GM21619 (cell line): Measurements from ENCODE around the gene RFTN1.

Experiments used
- ATAC-seq: cut with Tn5 transposase; IDR thresholded peaks from one replicate; pipeline ENCODE4 v1.9.1; 2021; ENCODE audit not compliant: unreplicated experiment

Gene RFTN1

GRCh38 chr3:16289144-16289889, 224.2 kb downstream of the RFTN1 start:
- no peak for ATAC-seq

DNA sequence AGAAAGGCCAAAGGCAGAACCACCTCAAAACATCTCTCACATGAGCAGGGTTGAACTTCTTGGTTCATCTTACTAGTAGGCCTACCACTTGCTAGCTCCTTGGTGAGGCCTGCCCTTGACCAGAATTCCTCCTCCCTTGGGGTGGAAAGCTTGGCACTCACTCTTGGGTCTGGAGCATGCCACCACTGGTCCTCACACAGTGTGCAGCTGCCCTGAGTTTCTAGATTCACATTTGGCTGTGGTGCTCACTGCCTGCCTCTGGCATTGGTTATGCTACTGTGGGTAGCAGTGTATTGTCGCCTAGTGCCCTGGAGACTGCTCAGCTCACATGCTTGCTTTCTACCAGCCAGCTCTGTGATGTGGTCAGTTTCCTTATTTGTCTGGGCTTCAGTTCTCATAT, 224.8 kb downstream of the RFTN1 start:
- no peak for ATAC-seq

GRCh38 chr3:16286751-16287543, 226.6 kb downstream of the RFTN1 start:
- ATAC-seq, result no peak

- ATAC-seq, result peak; percentile 60
These were observed 227.3 kb downstream of the RFTN1 start for GRCh38 chr3:16286161-16286560.

GRCh38 chr3:16284633-16285032, 228.9 kb downstream of the RFTN1 start:
- no peak for ATAC-seq

DNA sequence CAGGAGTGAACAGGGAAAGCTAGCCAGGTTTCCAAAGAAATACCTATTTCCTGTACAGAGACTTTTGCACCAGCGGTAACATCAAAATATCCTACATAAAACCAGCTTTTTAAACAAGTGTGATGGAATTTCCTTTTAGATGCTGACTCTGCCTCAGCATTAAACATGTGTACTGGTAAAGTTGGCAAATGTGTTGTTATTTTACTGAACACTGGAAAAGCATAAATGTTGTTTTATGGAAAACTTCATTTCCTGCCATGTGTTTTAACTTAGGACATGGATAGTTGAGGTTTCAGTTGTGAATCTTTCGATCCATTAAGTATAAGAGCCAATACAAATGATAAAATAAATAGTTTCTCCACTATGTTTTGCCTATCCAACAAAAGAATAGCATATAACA, 232.8 kb downstream of the RFTN1 start:
- ATAC-seq, result no peak

GRCh38 chr3:16279010-16279801, 234.3 kb downstream of the RFTN1 start:
- ATAC-seq, result no peak

DNA sequence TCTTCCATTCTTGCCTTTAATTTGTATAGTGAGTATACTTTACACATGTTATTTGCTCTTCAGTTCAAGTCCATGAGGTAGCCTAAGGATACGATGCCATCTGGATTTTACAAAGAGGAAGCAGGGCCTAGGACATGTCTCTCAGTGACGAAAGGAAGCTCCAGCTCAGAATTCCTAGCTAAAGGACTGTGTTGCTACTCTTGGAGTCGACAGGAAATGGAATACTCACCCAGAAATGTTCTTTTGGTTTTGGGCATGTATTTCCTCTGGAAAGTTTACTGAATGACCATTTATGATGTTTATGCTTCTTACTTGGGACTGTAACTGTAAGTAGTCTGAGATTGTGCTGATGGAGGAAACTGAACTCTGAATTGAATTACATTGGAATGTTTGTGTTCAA, 236.0 kb downstream of the RFTN1 start:
- no peak for ATAC-seq

- ATAC-seq, result no peak
These were observed 239.6 kb downstream of the RFTN1 start for GRCh38 chr3:16273867-16274266.

- ATAC-seq, result no peak
These were observed 240.9 kb downstream of the RFTN1 start for GRCh38 chr3:16272588-16272987.

DNA sequence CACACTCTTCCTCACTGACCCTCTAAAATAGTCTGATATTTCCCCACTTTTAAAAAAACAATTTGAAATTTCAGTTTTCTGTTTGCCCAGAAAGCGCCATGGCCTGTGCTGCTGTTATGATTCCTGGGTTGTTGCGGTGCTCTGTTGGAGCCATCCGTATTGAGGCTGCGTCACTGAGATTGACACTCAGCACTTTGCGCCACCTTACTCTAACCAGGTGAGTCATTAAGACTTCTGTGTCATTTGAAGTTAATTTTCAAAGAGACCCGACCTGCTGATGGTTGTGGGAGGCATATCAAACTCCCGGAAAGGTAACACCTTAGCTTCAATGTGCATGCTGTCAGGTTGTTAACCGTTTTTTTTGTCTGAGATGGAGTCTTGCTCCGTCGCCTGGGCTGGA, 242.6 kb downstream of the RFTN1 start:
- ATAC-seq, result no peak

GRCh38 chr3:16266714-16267113, 246.8 kb downstream of the RFTN1 start:
- ATAC-seq, result no peak
